Epidermal melanocyte (primary cell): Measurements from ENCODE around the gene ENKUR.
"Not testable (repeated sequence)": the region's sequence is repeated elsewhere in the genome, so short reads cannot be mapped to it uniquely, and the experiment has no call there.

Experiments used
- DNase-seq: peaks from one replicate; pipeline ENCODE4 v3.0.0; 2011; ENCODE audit warnings: low spot score; ENCODE audit not compliant: insufficient read length

The ENKUR gene

GRCh38 chr10:24974976-24975375, 41.0 kb downstream of the ENKUR start:
- DNase-seq: peak; percentile 16

- DNase-seq: no peak
Observed at GRCh38 chr10:24973163-24973562, 42.8 kb downstream of the ENKUR start.

- no peak for DNase-seq
Observed at GRCh38 chr10:24971374-24971773, 44.6 kb downstream of the ENKUR start.

GRCh38 chr10:24969841-24970281, 46.1 kb downstream of the ENKUR start:
- DNase-seq: no peak

GRCh38 chr10:24968951-24969350, 47.0 kb downstream of the ENKUR start:
- not testable (repeated sequence) for DNase-seq

GRCh38 chr10:24968349-24968748, 47.6 kb downstream of the ENKUR start:
- no peak for DNase-seq

GRCh38 chr10:24966962-24967481, 48.9 kb downstream of the ENKUR start:
- no peak for DNase-seq

GRCh38 chr10:24965051-24965450, 50.9 kb downstream of the ENKUR start:
- DNase-seq: no peak

- no peak for DNase-seq
Observed at GRCh38 chr10:24963521-24964041, 52.4 kb downstream of the ENKUR start.

- DNase-seq: no peak
Observed at GRCh38 chr10:24962995-24963394, 53.0 kb downstream of the ENKUR start.

GRCh38 chr10:24961582-24961981, 54.4 kb downstream of the ENKUR start:
- no peak for DNase-seq

GRCh38 chr10:24959382-24959730, 56.6 kb downstream of the ENKUR start:
- no peak for DNase-seq

- no peak for DNase-seq
Observed at GRCh38 chr10:24958721-24959381, 57.1 kb downstream of the ENKUR start.

GRCh38 chr10:24958091-24958720, 57.8 kb downstream of the ENKUR start:
- no peak for DNase-seq

- DNase-seq: not testable (repeated sequence)
Observed at GRCh38 chr10:24957624-24958051, 58.3 kb downstream of the ENKUR start.

GRCh38 chr10:24953675-24954074, 62.3 kb downstream of the ENKUR start:
- no peak for DNase-seq

- peak; percentile 55 for DNase-seq
Observed at GRCh38 chr10:24952707-24953645, 63.0 kb downstream of the ENKUR start.

- no peak for DNase-seq
Observed at GRCh38 chr10:24952143-24952706, 63.7 kb downstream of the ENKUR start, which contains the start of gene PRTFDC1. Gene PRTFDC1, minus strand, starts transcription at chr10:24952606. Its CDS starts 31 bp downstream, at chr10:24952575.

GRCh38 chr10:24951201-24952142, 64.5 kb downstream of the ENKUR start:
- no peak for DNase-seq

- no peak for DNase-seq
Observed at GRCh38 chr10:24950439-24950838, 65.5 kb downstream of the ENKUR start.
